ENCODE measurements around the gene ALCAM. TPM values are rescaled to one million over a fixed set of nuclear protein-coding genes. Genes with fewer than 3 reads are reported as not detected.

The ALCAM gene
- total RNA-seq, 2 experiments from 2014 or later = 47.7 to 51.3 TPM

GRCh38 chr3:105429034-105429762 is 62.5 kb downstream of the ALCAM start:
- CTCF ChIA-PET (ENCODE audit: unreplicated experiment) = no interaction called here
- Histone ChIP-seq H4K20me1 (ENCODE audit: insufficient read depth, low read length) (peaks cover 7% of the 10 kb centered on the region; the same call in 1 of the 2 replicates), H3K36me3 (ENCODE audit: insufficient read depth, low read length) (no peaks in the 10 kb centered on the region), H3K4me2 (ENCODE audit: low read length) (no peak overlapping the region), H3K9me3 (ENCODE audit: low read length) (no peaks in the 10 kb centered on the region), H3K4me3 (ENCODE audit: low read depth, low read length, poor library complexity, severe bottlenecking) (no peak overlapping the region), H3K27ac (ENCODE audit: low read depth, low read length, poor library complexity, severe bottlenecking) (no peak overlapping the region), H3K9me2 (ENCODE audit: insufficient read depth, low read length) (no peaks in the 10 kb centered on the region), H3K79me2 (ENCODE audit: insufficient read depth, low read depth, low read length) (no peaks in the 10 kb centered on the region; the same call in 1 of the 2 replicates), H3K4me1 (ENCODE audit: insufficient read depth, low read length, poor library complexity, severe bottlenecking) (no peaks in the 10 kb centered on the region), H2AFZ (ENCODE audit: low read length) (no peak overlapping the region)
- TF ChIP-seq EZH2phosphoT487 (IDR thresholded peaks at IDR 0.05; ENCODE audit: borderline replicate concordance, low read depth, low read length) (no peak), CTCF (conservative IDR thresholded peaks at IDR 0.05; ENCODE audit: low read length) (no peak)
- intact Hi-C loops (cut with micrococcal nuclease; ENCODE audit: unreplicated experiment) = no loop called here
- BruUV-seq (replicated peaks) = no TSS peak
- DNase-seq (ENCODE audit: low spot score) = no peak
- POLR2A ChIA-PET = interaction anchor here (0.6 to 1.1 kb wide), 4 partner anchors 10 to 62 kb away, joined by 3 to 4 read pairs (median 4); no protein-coding TSS in a partner anchor

GRCh38 chr3:105430455-105430854 is 63.7 kb downstream of the ALCAM start:
- no peaks in the 10 kb centered on the region for H3K9me2 ChIP-seq (ENCODE audit: insufficient read depth, low read length)
- intact Hi-C loops (cut with micrococcal nuclease; ENCODE audit: unreplicated experiment) = no loop called here
- H2AFZ ChIP-seq (ENCODE audit: low read length) = no peak overlapping the region
- no peak overlapping the region for H3K27ac ChIP-seq (ENCODE audit: low read depth, low read length, poor library complexity, severe bottlenecking)
- no peak for DNase-seq (ENCODE audit: low spot score)
- no peaks in the 10 kb centered on the region; the same call in 1 of the 2 replicates for H3K79me2 ChIP-seq (ENCODE audit: insufficient read depth, low read depth, low read length)
- TF ChIP-seq EZH2phosphoT487 (IDR thresholded peaks at IDR 0.05; ENCODE audit: borderline replicate concordance, low read depth, low read length) = no peak
- TF ChIP-seq CTCF (conservative IDR thresholded peaks at IDR 0.05; ENCODE audit: low read length) = no peak
- no peaks in the 10 kb centered on the region for H3K4me1 ChIP-seq (ENCODE audit: insufficient read depth, low read length, poor library complexity, severe bottlenecking)
- no TSS peak for BruUV-seq (replicated peaks)
- H3K4me2 ChIP-seq (ENCODE audit: low read length) = no peak overlapping the region
- H3K36me3 ChIP-seq (ENCODE audit: insufficient read depth, low read length) = no peaks in the 10 kb centered on the region
- 0 out of 2 replicates have a peak, but pooled peaks cover 7% of the 10 kb centered on the region for H4K20me1 ChIP-seq (ENCODE audit: insufficient read depth, low read length)
- POLR2A ChIA-PET = interaction anchor here (0.6 to 1.4 kb wide), 3 partner anchors 9 to 1190 kb away, joined by 3 to 4 read pairs (median 4); no protein-coding TSS in a partner anchor
- no peak overlapping the region for H3K4me3 ChIP-seq (ENCODE audit: low read depth, low read length, poor library complexity, severe bottlenecking)
- no peaks in the 10 kb centered on the region for H3K9me3 ChIP-seq (ENCODE audit: low read length)
- CTCF ChIA-PET (ENCODE audit: unreplicated experiment) = no interaction called here

- Histone ChIP-seq H3K79me2 (ENCODE audit: insufficient read depth, low read depth, low read length) (no peaks in the 10 kb centered on the region; the same call in 1 of the 2 replicates), H3K4me3 (ENCODE audit: low read depth, low read length, poor library complexity, severe bottlenecking) (no peak overlapping the region), H3K36me3 (ENCODE audit: insufficient read depth, low read length) (no peaks in the 10 kb centered on the region), H4K20me1 (ENCODE audit: insufficient read depth, low read length) (0 out of 2 replicates have a peak, but pooled peaks cover 7% of the 10 kb centered on the region), H3K27ac (ENCODE audit: low read depth, low read length, poor library complexity, severe bottlenecking) (no peak overlapping the region), H2AFZ (ENCODE audit: low read length) (no peak overlapping the region), H3K9me3 (ENCODE audit: low read length) (no peaks in the 10 kb centered on the region), H3K4me1 (ENCODE audit: insufficient read depth, low read length, poor library complexity, severe bottlenecking) (no peaks in the 10 kb centered on the region), H3K9me2 (ENCODE audit: insufficient read depth, low read length) (no peaks in the 10 kb centered on the region), H3K4me2 (ENCODE audit: low read length) (no peak overlapping the region)
- TF ChIP-seq EZH2phosphoT487 (IDR thresholded peaks at IDR 0.05; ENCODE audit: borderline replicate concordance, low read depth, low read length) (no peak), CTCF (conservative IDR thresholded peaks at IDR 0.05; ENCODE audit: low read length) (no peak)
- BruUV-seq (replicated peaks) = no TSS peak
- intact Hi-C loops (cut with micrococcal nuclease; ENCODE audit: unreplicated experiment) = no loop called here
- ChIA-PET POLR2A (interaction anchor here (0.5 to 1.4 kb wide), 7 partner anchors 8 to 1190 kb away, joined by 3 to 7 read pairs (median 4); no protein-coding TSS in a partner anchor), CTCF (ENCODE audit: unreplicated experiment) (interaction anchor here (1.1 kb wide), 1 partner anchor 63 kb away, joined by 6 read pairs; no protein-coding TSS in a partner anchor)
- DNase-seq (ENCODE audit: low spot score) = no peak
Observed at GRCh38 chr3:105431200-105431599, 64.5 kb downstream of the ALCAM start.

Measured in OCI-LY7 (cell line).